HepG2 (cell line): ENCODE data around the gene SMIM29. TPM values are rescaled to one million over a fixed set of nuclear protein-coding genes. Genes with fewer than 3 reads are reported as not detected.

ENCODE experiments used
- BORCS8-MEF2B ChIP-seq: sonication (generic); formaldehyde crosslinking; IDR thresholded peaks from 2 replicates; pipeline ENCODE4 v1.8.0; 2022; ENCODE audit warnings: mild to moderate bottlenecking, missing genetic modification reagents
- GATAD1 ChIP-seq: IDR thresholded peaks from 2 replicates; pipeline ENCODE4 v1.6.1; 2016; ENCODE audit warnings: missing genetic modification reagents, missing compliant biosample characterization
- GLI4 ChIP-seq: sonication (generic); formaldehyde crosslinking; IDR thresholded peaks from 2 replicates; pipeline ENCODE4 v1.5.1; 2020; ENCODE audit warnings: missing genetic modification reagents, mild to moderate bottlenecking, moderate library complexity, borderline replicate concordance
- GPN1 ChIP-seq: sonication (generic); formaldehyde crosslinking; IDR thresholded peaks from 2 replicates; pipeline ENCODE4 v1.5.1; 2020; ENCODE audit warnings: missing genetic modification reagents, borderline replicate concordance
- GTF3A ChIP-seq: sonication (generic); formaldehyde crosslinking; conservative IDR thresholded peaks from 2 replicates; pipeline ENCODE4 v1.4.0; 2020; ENCODE audit warnings: mild to moderate bottlenecking, missing genetic modification reagents
- MAZ ChIP-seq, 2 experiments: sonication (generic) in 1 of 2; formaldehyde crosslinking in 1 of 2; IDR thresholded peaks; 2 replicates each; pipeline versions ENCODE4 v1.5.0 to v1.6.1; 2012 to 2020; ENCODE audit warnings: low read depth in 2 of 2, mild to moderate bottlenecking in 2 of 2, borderline replicate concordance in 1 of 2, improper control_type of control experiment in 1 of 2, low read length in 1 of 2, missing genetic modification reagents in 1 of 2, moderate library complexity in 1 of 2
- MXD3 ChIP-seq: IDR thresholded peaks from 2 replicates; pipeline ENCODE4 v1.6.1; 2016; ENCODE audit warnings: mild to moderate bottlenecking, missing biosample characterization, missing genetic modification reagents
- NAIF1 ChIP-seq: sonication (generic); formaldehyde crosslinking; IDR thresholded peaks from 2 replicates; pipeline ENCODE4 v1.5.0; 2020; ENCODE audit warnings: mild to moderate bottlenecking, missing genetic modification reagents, borderline replicate concordance
- PATZ1 ChIP-seq: sonication (generic); formaldehyde crosslinking; IDR thresholded peaks from 2 replicates; pipeline ENCODE4 v1.4.0; 2020; ENCODE audit warnings: missing genetic modification reagents
- RXRB ChIP-seq: IDR thresholded peaks from 2 replicates; pipeline ENCODE4 v1.6.1; 2016; ENCODE audit warnings: borderline replicate concordance, missing genetic modification reagents, missing compliant biosample characterization
- TMF1 ChIP-seq: sonication (generic); formaldehyde crosslinking; IDR thresholded peaks from 2 replicates; pipeline ENCODE4 v1.8.1; 2022; ENCODE audit warnings: low read depth, missing genetic modification reagents
- ZBTB40 ChIP-seq, 2 experiments: fragments of 450-650 bp in 1 of 2; sonication (generic) in 1 of 2; formaldehyde crosslinking in 1 of 2; IDR thresholded peaks; 2 replicates each; pipeline versions ENCODE4 v1.6.1 to v1.8.0; 2016 to 2022; ENCODE audit warnings: antibody characterized with exemption in 1 of 2, mild to moderate bottlenecking in 1 of 2, missing genetic modification reagents in 1 of 2
- ZNF709 ChIP-seq: sonication (generic); formaldehyde crosslinking; IDR thresholded peaks from 2 replicates; pipeline ENCODE4 v1.5.0; 2020; ENCODE audit warnings: mild to moderate bottlenecking, missing genetic modification reagents
- ZNF740 ChIP-seq: sonication (generic); formaldehyde crosslinking; IDR thresholded peaks from 2 replicates; pipeline ENCODE4 v1.4.0; 2020; ENCODE audit warnings: missing genetic modification reagents
- ZNF768 ChIP-seq: sonication (generic); formaldehyde crosslinking; IDR thresholded peaks from 2 replicates; pipeline ENCODE4 v1.4.0; 2020; ENCODE audit warnings: missing genetic modification reagents
- polyA plus RNA-seq, 8 experiments: library from polyadenylated mRNA; depleted of rRNA in 3 of 8; stranded (reverse) in 7 of 8; unstranded in 1 of 8; fragments of >200 nt; fragmentation: Illumina TruSeq in 4 of 8; extraction: Trizol in 4 of 8; gene quantifications; 2 replicates each; pipeline versions ENCODE4 v1.2.1 to v1.2.3, GENCODE V29; 2011 to 2016; ENCODE audit warnings: low read depth in 4 of 8, missing spikeins in 1 of 8, mixed read lengths in 1 of 8; ENCODE audit not compliant: insufficient read depth in 1 of 8
- total RNA-seq, 5 experiments: library from RNA; depleted of rRNA; stranded (reverse); fragments of >200 nt; fragmentation: Illumina TruSeq; extraction: Trizol; gene quantifications; 2 replicates each; pipeline ENCODE4 v1.2.3, GENCODE V29; 2016; ENCODE audit warnings: low read depth in 1 of 5

Gene SMIM29
- total and polyA plus RNA-seq, 2 of the 13 experiments (the other 11 are each of a cell fraction or from before 2014, with no cell fraction given) = 8.8 to 15.3 TPM

- TF ChIP-seq ZNF768 (peak; percentile 56), GATAD1 (CRISPR knock-in tag) (0 out of 2 replicates have a peak, but pooled peaks have one; percentile 2), ZBTB40 (IDR thresholded peaks at IDR 0.05) (no peak), ZBTB40 (CRISPR knock-in tag; IDR thresholded peaks at IDR 0.05) (peak; percentile 62; the same call in 1 of the 2 replicates), PATZ1 (CRISPR knock-in tag) (peak; percentile 78), GLI4 (CRISPR knock-in tag) (no peak), GTF3A (CRISPR knock-in tag) (0 out of 2 replicates have a peak, but pooled peaks have one; percentile 53), ZNF740 (CRISPR knock-in tag) (peak; percentile 31; the same call in 1 of the 2 replicates), TMF1 (CRISPR knock-in tag) (0 out of 2 replicates have a peak, but pooled peaks have one; percentile 29), ZNF709 (CRISPR knock-in tag) (no peak), NAIF1 (CRISPR knock-in tag) (0 out of 2 replicates have a peak, but pooled peaks have one; percentile 57), GPN1 (CRISPR knock-in tag) (0 out of 2 replicates have a peak, but pooled peaks have one; percentile 49), BORCS8-MEF2B (peak; percentile 50; the same call in 1 of the 2 replicates), MAZ (IDR thresholded peaks at IDR 0.05; ENCODE audit: borderline replicate concordance, low read depth, low read length) (no peak), MAZ (CRISPR knock-in tag; IDR thresholded peaks at IDR 0.05; ENCODE audit: low read depth) (0 out of 2 replicates have a peak, but pooled peaks have one; percentile 31), MXD3 (peak; percentile 58; the same call in 1 of the 2 replicates), RXRB (CRISPR knock-in tag) (0 out of 2 replicates have a peak, but pooled peaks have one; percentile 28)
These were observed 2.0 kb downstream of the SMIM29 start (continued) for GRCh38 chr6:34246563-34247391.
